Measurements from ENCODE around the gene POU2F1.

DNA sequence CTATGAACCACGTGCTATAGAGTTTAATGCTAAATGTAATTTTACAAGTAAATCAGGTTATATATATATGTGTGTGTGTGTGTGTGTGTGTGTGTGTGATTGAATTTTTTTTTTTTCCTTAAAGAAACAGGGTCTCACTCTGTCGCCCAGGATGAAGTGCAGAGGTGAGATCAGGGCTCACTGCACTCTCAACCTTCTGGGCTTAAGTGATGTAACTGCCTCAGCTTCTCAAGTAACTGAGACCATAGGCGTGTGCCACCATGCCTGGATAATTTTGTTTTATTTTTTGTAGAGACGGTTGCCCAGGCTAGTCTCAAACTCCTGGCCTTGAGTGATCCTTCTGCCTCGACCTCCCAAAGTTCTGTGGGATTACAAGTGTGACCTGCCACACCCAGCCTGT is 26.3 kb downstream of the POU2F1 start:
- TF ChIP-seq CTCF (IDR thresholded peaks at IDR 0.05) (no peak), POLR2A (IDR thresholded peaks at IDR 0.05) (no peak)

Data from body of pancreas (tissue), 4 donors.